ENCODE results near the gene EFHD2.

EFHD2 gene

GRCh38 chr1:15452216-15452615 is 42.5 kb downstream of the EFHD2 start:
- TF ChIP-seq POLR2AphosphoS5 (IDR thresholded peaks at IDR 0.05; ENCODE audit: low read depth) = no peak
- TF ChIP-seq SPI1 (IDR thresholded peaks at IDR 0.05; ENCODE audit: borderline replicate concordance, low read depth) = no peak
- TF ChIP-seq GABPA (IDR thresholded peaks at IDR 0.05; ENCODE audit: low read depth) = no peak
- no peak for TF ChIP-seq CTCF (IDR thresholded peaks at IDR 0.05; ENCODE audit: insufficient read depth, low read length)
- TF ChIP-seq REST (IDR thresholded peaks at IDR 0.05; ENCODE audit: insufficient replicate concordance, low read depth) = no peak
- Histone ChIP-seq H3K4me3 (replicated peaks; ENCODE audit: insufficient read depth, low read length) (no peak overlapping the region), H3K27ac (replicated peaks) (no peak overlapping the region), H3K27me3 (ENCODE audit: insufficient read depth, poor library complexity, severe bottlenecking) (no peaks in the 10 kb centered on the region)
- DNase-seq (ENCODE audit: low read depth in 1 of 2, low spot score in 1 of 2) = no peak

- H3K4me3 ChIP-seq (replicated peaks; ENCODE audit: insufficient read depth, low read length) = no peak overlapping the region
- no peak overlapping the region for H3K27ac ChIP-seq (replicated peaks)
- TF ChIP-seq SPI1 (IDR thresholded peaks at IDR 0.05; ENCODE audit: borderline replicate concordance, low read depth) (no peak), GABPA (IDR thresholded peaks at IDR 0.05; ENCODE audit: low read depth) (no peak), POLR2AphosphoS5 (IDR thresholded peaks at IDR 0.05; ENCODE audit: low read depth) (no peak), CTCF (IDR thresholded peaks at IDR 0.05; ENCODE audit: insufficient read depth, low read length) (no peak), REST (IDR thresholded peaks at IDR 0.05; ENCODE audit: insufficient replicate concordance, low read depth) (no peak)
- DNase-seq (ENCODE audit: low read depth in 1 of 2, low spot score in 1 of 2) = no peak
- no peaks in the 10 kb centered on the region for H3K27me3 ChIP-seq (ENCODE audit: insufficient read depth, poor library complexity, severe bottlenecking)
Measured at GRCh38 chr1:15452866-15453571, 43.3 kb downstream of the EFHD2 start.

- Histone ChIP-seq H3K4me3 (replicated peaks; ENCODE audit: insufficient read depth, low read length) (no peak overlapping the region), H3K27me3 (ENCODE audit: insufficient read depth, poor library complexity, severe bottlenecking) (no peaks in the 10 kb centered on the region), H3K27ac (replicated peaks) (no peak overlapping the region)
- DNase-seq (ENCODE audit: low read depth in 1 of 2, low spot score in 1 of 2) = no peak
- no peak for TF ChIP-seq POLR2AphosphoS5 (IDR thresholded peaks at IDR 0.05; ENCODE audit: low read depth)
- TF ChIP-seq SPI1 (IDR thresholded peaks at IDR 0.05; ENCODE audit: borderline replicate concordance, low read depth) = no peak
- TF ChIP-seq CTCF (IDR thresholded peaks at IDR 0.05; ENCODE audit: insufficient read depth, low read length) = no peak
- no peak for TF ChIP-seq GABPA (IDR thresholded peaks at IDR 0.05; ENCODE audit: low read depth)
- no peak for TF ChIP-seq REST (IDR thresholded peaks at IDR 0.05; ENCODE audit: insufficient replicate concordance, low read depth)
Measured at GRCh38 chr1:15453734-15454133, 44.0 kb downstream of the EFHD2 start.

Measured in HL-60 (cell line).